A549 (cell line): ENCODE results near the gene RYR3. TPM values are rescaled to one million over a fixed set of nuclear protein-coding genes. Genes with fewer than 3 reads are reported as not detected.

ENCODE experiments used
- ATAC-seq, 2 experiments: fragments of 200-7000 bp in 1 of 2; fragments of >200 bp in 1 of 2; cut with Nextera tagmentation in 1 of 2; cut with Tn5 transposase in 1 of 2; 3 replicates each; pipeline versions ENCODE4 v1.8.0 to v1.9.1; 2018 to 2020; ENCODE audit warnings: mild to moderate bottlenecking in 1 of 2, moderate library complexity in 1 of 2
- CTCF ChIA-PET: fragments of 300-600 bp; sonication (Branson Sonifier 250); formaldehyde crosslinking; extraction: SDS; loops from one replicate; lab custom pipeline; 2021; ENCODE audit warnings: antibody characterized with exemption, inconsistent platforms; lab: Yijun Ruan, JAX
- POLR2A ChIA-PET: fragments of 350-600 bp; formaldehyde crosslinking; extraction: SDS; loops from one replicate; lab custom pipeline; 2021; ENCODE audit warnings: antibody characterized with exemption, inconsistent platforms; lab: Yijun Ruan, JAX
- DNase-seq, 2 experiments: peaks; one replicate each; pipeline versions ENCODE4 v3.0.0 to v3.0.0-alpha.2; 2011 to 2016; ENCODE audit warnings: low read depth in 1 of 2, low spot score in 1 of 2
- FAIRE-seq: peaks from 2 replicates; lab custom pipeline; 2011; peaks lifted over from hg19 to GRCh38; lab: Jason Lieb, UNC
- H3K27ac ChIP-seq, 2 experiments: fragments of >200 bp; sonication (Bioruptor Twin); formaldehyde crosslinking; 3 replicates each; pipeline ENCODE4 v1.5.1; 2016 to 2017
- H3K4me1 ChIP-seq: fragments of >200 bp; sonication (Bioruptor Twin); formaldehyde crosslinking; 3 replicates; pipeline ENCODE4 v1.6.1; 2016
- H3K4me2 ChIP-seq: fragments of >200 bp; sonication (Bioruptor Twin); formaldehyde crosslinking; 3 replicates; pipeline ENCODE4 v1.6.1; 2016
- H3K4me3 ChIP-seq: fragments of >200 bp; sonication (Bioruptor Twin); formaldehyde crosslinking; 3 replicates; pipeline ENCODE4 v1.5.1; 2016
- H3K9me3 ChIP-seq: fragments of >200 bp; sonication (Bioruptor Twin); formaldehyde crosslinking; 3 replicates; pipeline ENCODE4 v1.6.1; 2016
- CBX2 ChIP-seq: fragments of 200-600 bp; sonication (generic); IDR thresholded peaks from 2 replicates; pipeline ENCODE4 v1.6.1; 2016; ENCODE audit warnings: low read depth, mild to moderate bottlenecking, borderline replicate concordance
- CEBPB ChIP-seq, 2 experiments: fragments of >200 bp in 1 of 2; sonication (Bioruptor Twin) in 1 of 2; formaldehyde crosslinking in 1 of 2; IDR thresholded peaks; 2 replicates each; pipeline ENCODE4 v1.6.1; 2012 to 2016
- CHD2 ChIP-seq: fragments of 150-350 bp; IDR thresholded peaks from 2 replicates; pipeline ENCODE4 v1.6.1; 2014; ENCODE audit warnings: low read length; ENCODE audit not compliant: partially characterized antibody
- CHD4 ChIP-seq: fragments of 200-600 bp; sonication (generic); IDR thresholded peaks from 2 replicates; pipeline ENCODE4 v1.6.1; 2016; ENCODE audit warnings: antibody characterized with exemption, mild to moderate bottlenecking, borderline replicate concordance
- ESRRA ChIP-seq: fragments of 150-350 bp; IDR thresholded peaks from 2 replicates; pipeline ENCODE4 v1.6.1; 2014; ENCODE audit warnings: mild to moderate bottlenecking, low read length, borderline replicate concordance
- HES2 ChIP-seq: fragments of >200 bp; sonication (Bioruptor Twin); formaldehyde crosslinking; IDR thresholded peaks from 2 replicates; pipeline ENCODE4 v1.6.1; 2016
- HMGXB4 ChIP-seq: fragments of 250-450 bp; sonication (Bioruptor Pico); IDR thresholded peaks from 2 replicates; pipeline ENCODE4 v1.5.0; 2021; ENCODE audit warnings: mild to moderate bottlenecking, moderate library complexity, borderline replicate concordance
- HOXB13 ChIP-seq: fragments of 250-450 bp; sonication (Bioruptor Pico); IDR thresholded peaks from 2 replicates; pipeline ENCODE4 v1.5.0; 2020; ENCODE audit warnings: low read depth, mild to moderate bottlenecking, moderate library complexity
- JUNB ChIP-seq: fragments of >200 bp; sonication (Bioruptor Twin); formaldehyde crosslinking; IDR thresholded peaks from 2 replicates; pipeline ENCODE4 v1.6.1; 2016
- KDM5A ChIP-seq: fragments of 200-600 bp; sonication (generic); IDR thresholded peaks from 2 replicates; pipeline ENCODE4 v1.6.1; 2016; ENCODE audit warnings: antibody characterized with exemption, mild to moderate bottlenecking
- MYC ChIP-seq: IDR thresholded peaks from 2 replicates; pipeline ENCODE4 v1.6.1; 2012; ENCODE audit warnings: mild to moderate bottlenecking, inconsistent platforms, low read length, improper control_type of control experiment, borderline replicate concordance
- NFE2L2 ChIP-seq: fragments of 150-350 bp; conservative IDR thresholded peaks from 2 replicates; pipeline ENCODE4 v1.6.1; 2014; ENCODE audit warnings: low read length
- NR3C1 ChIP-seq: fragments of >200 bp; sonication (Bioruptor Twin); formaldehyde crosslinking; IDR thresholded peaks from 3 replicates; pipeline ENCODE4 v1.6.1; 2017
- PHF8 ChIP-seq: fragments of 200-600 bp; sonication (generic); IDR thresholded peaks from 2 replicates; pipeline ENCODE4 v1.6.1; 2016; ENCODE audit warnings: low read depth, mild to moderate bottlenecking, antibody characterized with exemption, moderate library complexity, borderline replicate concordance
- POLR2A ChIP-seq: IDR thresholded peaks from 2 replicates; pipeline ENCODE4 v1.6.1; 2012; ENCODE audit warnings: mild to moderate bottlenecking, low read length
- POLR2AphosphoS2 ChIP-seq: conservative IDR thresholded peaks from 2 replicates; pipeline ENCODE4 v1.6.1; 2012; ENCODE audit warnings: low read length, improper control_type of control experiment, inconsistent platforms
- RARB ChIP-seq: fragments of 250-450 bp; sonication (Bioruptor Pico); IDR thresholded peaks from 2 replicates; pipeline ENCODE4 v1.8.0; 2021; ENCODE audit warnings: mild to moderate bottlenecking, moderate library complexity
- REST ChIP-seq: fragments of 200-600 bp; sonication (generic); IDR thresholded peaks from 2 replicates; pipeline ENCODE4 v1.6.1; 2016; ENCODE audit warnings: antibody characterized with exemption, mild to moderate bottlenecking, moderate library complexity
- RFX5 ChIP-seq: fragments of 450-650 bp; IDR thresholded peaks from 2 replicates; pipeline ENCODE4 v1.7.1; 2014; ENCODE audit warnings: antibody characterized with exemption, mild to moderate bottlenecking, moderate library complexity
- RNF2 ChIP-seq: fragments of 200-600 bp; sonication (generic); IDR thresholded peaks from 2 replicates; pipeline ENCODE4 v1.6.1; 2016; ENCODE audit warnings: low read depth, mild to moderate bottlenecking, antibody characterized with exemption, moderate library complexity, borderline replicate concordance
- TFCP2L1 ChIP-seq: fragments of 250-450 bp; sonication (Bioruptor Pico); IDR thresholded peaks from 2 replicates; pipeline ENCODE4 v1.5.0; 2021; ENCODE audit warnings: mild to moderate bottlenecking
- ZSCAN20 ChIP-seq: fragments of 250-450 bp; sonication (Bioruptor Pico); IDR thresholded peaks from 2 replicates; pipeline ENCODE4 v1.8.0; 2022; ENCODE audit warnings: mild to moderate bottlenecking, moderate library complexity
- WGBS: methylation state at CpG from one replicate; pipeline ENCODE4 v1.1.6; 2017; ENCODE audit errors: missing lambda C conversion rate; 5-methylcytosine and 5-hydroxymethylcytosine counted together
- polyA plus RNA-seq, 4 experiments: library from polyadenylated mRNA; depleted of rRNA in 3 of 4; stranded (reverse); fragments of >200 nt; fragmentation: RNase III in 1 of 4; extraction: RNeasy Plus Mini Kit Qiagen cat#74134 plus additional on column Dnase treatment in 1 of 4; gene quantifications; 2 replicates in 3 of 4; 3 replicates in 1 of 4; pipeline ENCODE4 v1.2.3, GENCODE V29; 2011 to 2017
- TF ChIP-seq, protein P1 (sequence below): fragments of 150-350 bp; IDR thresholded peaks from 2 replicates; pipeline ENCODE4 v1.6.1; 2014; ENCODE audit warnings: low read depth, mild to moderate bottlenecking, low read length
- TF ChIP-seq, protein P2 (sequence below): IDR thresholded peaks from 2 replicates; pipeline ENCODE4 v1.6.1; 2012

The RYR3 gene
- polyA plus RNA-seq, 2 of the 4 experiments (the other 2 are of a cell fraction) = 0.03 TPM; not detected in 1

DNA sequence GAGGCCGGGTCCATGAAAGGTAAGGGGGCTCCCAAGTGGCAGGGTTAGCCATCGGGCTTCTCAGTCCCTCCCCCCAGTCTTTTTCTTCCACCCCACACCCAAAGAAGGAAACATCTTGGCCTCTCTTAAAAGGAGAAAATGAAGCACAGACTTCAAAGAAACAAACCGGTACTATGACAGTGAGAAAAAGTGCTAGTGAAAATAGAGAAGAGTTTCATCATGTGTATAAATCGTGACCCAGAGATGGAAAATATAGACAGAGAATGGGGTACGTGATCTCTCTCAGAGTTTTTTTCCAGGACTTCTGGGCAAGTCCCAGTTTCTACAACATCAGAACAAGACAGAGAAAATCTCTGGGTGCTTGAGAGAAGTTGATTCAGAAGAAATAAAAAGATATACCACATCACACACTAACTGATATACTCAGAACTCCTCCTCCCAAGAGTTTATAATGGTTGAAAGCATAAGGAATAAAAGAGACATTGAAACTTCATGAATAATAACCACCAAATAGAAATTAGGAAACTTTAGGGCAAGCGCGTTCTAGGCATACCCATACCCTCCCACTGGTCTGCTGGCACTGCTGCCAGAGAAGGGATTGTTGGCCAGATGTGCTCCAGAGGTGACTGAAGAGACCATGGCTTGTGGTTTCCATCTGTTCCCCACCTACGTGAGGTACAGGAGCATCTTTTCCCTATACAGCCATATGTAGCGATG is 338.6 kb downstream of the RYR3 start:
- Histone ChIP-seq H3K4me2 (no peak overlapping the region), H3K9me3 (no peaks in the 10 kb centered on the region), H3K4me1 (no peaks in the 10 kb centered on the region), H3K4me3 (no peak overlapping the region), H3K27ac (no peak overlapping the region)
- DNase-seq (no peak), FAIRE-seq (no peak), ATAC-seq (no peak)
- CTCF ChIA-PET = no interaction called here
- TF ChIP-seq RNF2 (no peak), CBX2 (no peak), RARB (CRISPR knock-in tag) (no peak), CEBPB (IDR thresholded peaks at IDR 0.05) (no peak), POLR2AphosphoS2 (no peak), HES2 (no peak), POLR2A (no peak), NFE2L2 (no peak), KDM5A (no peak), HOXB13 (no peak), ZSCAN20 (CRISPR knock-in tag) (no peak), CHD2 (no peak)
- POLR2A ChIA-PET = no interaction called here
- 27% methylated on average over 9 of the region's 9 CpGs for WGBS

GRCh38 chr15:33654860-33655259 is 344.1 kb downstream of the RYR3 start:
- 0% methylated on average over 3 of the region's 3 CpGs for WGBS
- POLR2A ChIA-PET = no interaction called here
- DNase-seq = no peak

More at GRCh38 chr15:33654860-33655259, 344.1 kb downstream of the RYR3 start:
- FAIRE-seq = no peak
- CTCF ChIA-PET = interaction anchor here (0.8 to 3.6 kb wide), 4 partner anchors 9 to 46 kb away, joined by 3 to 16 read pairs (median 4); no protein-coding TSS in a partner anchor
- TF ChIP-seq RARB (CRISPR knock-in tag) (no peak), ZSCAN20 (CRISPR knock-in tag) (no peak), CHD4 (no peak), CHD2 (no peak), RFX5 (no peak), HMGXB4 (CRISPR knock-in tag) (no peak), POLR2A (no peak), ESRRA (no peak), NR3C1 (no peak), REST (no peak), MYC (no peak), TFCP2L1 (CRISPR knock-in tag) (no peak), CEBPB (IDR thresholded peaks at IDR 0.05) (no peak), JUNB (no peak), PHF8 (no peak), KDM5A (no peak)
- TF ChIP-seq, protein P1, sequence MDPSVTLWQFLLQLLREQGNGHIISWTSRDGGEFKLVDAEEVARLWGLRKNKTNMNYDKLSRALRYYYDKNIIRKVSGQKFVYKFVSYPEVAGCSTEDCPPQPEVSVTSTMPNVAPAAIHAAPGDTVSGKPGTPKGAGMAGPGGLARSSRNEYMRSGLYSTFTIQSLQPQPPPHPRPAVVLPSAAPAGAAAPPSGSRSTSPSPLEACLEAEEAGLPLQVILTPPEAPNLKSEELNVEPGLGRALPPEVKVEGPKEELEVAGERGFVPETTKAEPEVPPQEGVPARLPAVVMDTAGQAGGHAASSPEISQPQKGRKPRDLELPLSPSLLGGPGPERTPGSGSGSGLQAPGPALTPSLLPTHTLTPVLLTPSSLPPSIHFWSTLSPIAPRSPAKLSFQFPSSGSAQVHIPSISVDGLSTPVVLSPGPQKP = no peak
- TF ChIP-seq, protein P2, sequence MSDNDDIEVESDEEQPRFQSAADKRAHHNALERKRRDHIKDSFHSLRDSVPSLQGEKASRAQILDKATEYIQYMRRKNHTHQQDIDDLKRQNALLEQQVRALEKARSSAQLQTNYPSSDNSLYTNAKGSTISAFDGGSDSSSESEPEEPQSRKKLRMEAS = no peak
- TF ChIP-seq, all 56 proteins: peak for 0
- Histone ChIP-seq H3K4me3 (no peak overlapping the region), H3K4me1 (no peaks in the 10 kb centered on the region), H3K9me3 (no peaks in the 10 kb centered on the region; the same call in 2 of the 3 replicates), H3K4me2 (no peak overlapping the region), H3K27ac (no peak overlapping the region)
- peak in 1 of 2 experiments; percentile 52; a peak in 3 of 6 replicates for ATAC-seq
